Smooth muscle cell (in vitro differentiated cells): Measurements from ENCODE around the gene IPO13. TPM values are rescaled to one million over a fixed set of nuclear protein-coding genes. Genes with fewer than 3 reads are reported as not detected.

Experiments
- DNase-seq: peaks from one replicate; lab custom pipeline; 2025; ENCODE audit not compliant: unreplicated experiment; lab: John Stamatoyannopoulos, UW
- H2AFZ ChIP-seq: fragments of 200-600 bp; sonication (generic); 2 replicates; pipeline ENCODE4 v1.6.0; 2016; ENCODE audit warnings: antibody characterized with exemption, low read depth, mild to moderate bottlenecking
- H3F3A ChIP-seq: fragments of 200-600 bp; sonication (generic); 2 replicates; pipeline ENCODE4 v1.6.0; 2017; ENCODE audit warnings: antibody characterized with exemption, low read depth
- H3K27ac ChIP-seq: fragments of 200-600 bp; sonication (generic); 2 replicates; pipeline ENCODE4 v1.5.1; 2016; ENCODE audit warnings: low read depth, mild to moderate bottlenecking
- H3K27me3 ChIP-seq: fragments of 200-600 bp; sonication (generic); 2 replicates; pipeline ENCODE4 v1.6.1; 2016; ENCODE audit warnings: low read depth, mild to moderate bottlenecking
- H3K36me3 ChIP-seq: fragments of 200-600 bp; sonication (generic); 2 replicates; pipeline ENCODE4 v1.5.1; 2016; ENCODE audit warnings: low read depth
- H3K4me1 ChIP-seq: fragments of 200-600 bp; sonication (generic); 2 replicates; pipeline ENCODE4 v1.5.1; 2016; ENCODE audit warnings: low read depth
- H3K4me2 ChIP-seq: fragments of 200-600 bp; sonication (generic); 2 replicates; pipeline ENCODE4 v1.6.0; 2016; ENCODE audit warnings: mild to moderate bottlenecking
- H3K4me3 ChIP-seq: fragments of 200-600 bp; sonication (generic); 2 replicates; pipeline ENCODE4 v1.5.1; 2016; ENCODE audit warnings: mild to moderate bottlenecking
- H3K79me2 ChIP-seq: fragments of 200-600 bp; sonication (generic); 2 replicates; pipeline ENCODE4 v1.6.0; 2016; ENCODE audit warnings: low read depth, mild to moderate bottlenecking
- H3K9ac ChIP-seq: fragments of 200-600 bp; sonication (generic); 2 replicates; pipeline ENCODE4 v1.6.0; 2016; ENCODE audit warnings: low read depth
- H3K9me3 ChIP-seq: fragments of 200-600 bp; sonication (generic); replicated peaks from 2 replicates; pipeline ENCODE4 v1.5.1; 2016; ENCODE audit warnings: low read depth
- H4K20me1 ChIP-seq: fragments of 200-600 bp; sonication (generic); 2 replicates; pipeline ENCODE4 v1.6.0; 2016; ENCODE audit warnings: low read depth
- CTCF ChIP-seq: fragments of 200-600 bp; sonication (generic); IDR thresholded peaks from 2 replicates; pipeline ENCODE4 v1.5.1; 2017; ENCODE audit warnings: borderline replicate concordance, mild to moderate bottlenecking, antibody characterized with exemption; ENCODE audit not compliant: insufficient read depth, poor library complexity, severe bottlenecking
- WGBS: methylation state at CpG from one replicate; pipeline ENCODE4 v1.1.7; 2016; ENCODE audit warnings: low lambda C conversion rate; 5-methylcytosine and 5-hydroxymethylcytosine counted together
- polyA plus RNA-seq: library from polyadenylated mRNA; unstranded; fragments of >200 nt; fragmentation: Nextera tagmentation; extraction: Ambion mirVana; gene quantifications from 2 replicates; pipeline ENCODE4 v1.2.1, GENCODE V29; 2016
- total RNA-seq: library from RNA; depleted of rRNA; stranded (reverse); fragments of >200 nt; gene quantifications from 2 replicates; pipeline ENCODE4 v1.2.3, GENCODE V29; 2014

IPO13 gene
- total and polyA plus RNA-seq, 2 experiments from 2014 or later: 10.4 to 21.2 TPM

DNA sequence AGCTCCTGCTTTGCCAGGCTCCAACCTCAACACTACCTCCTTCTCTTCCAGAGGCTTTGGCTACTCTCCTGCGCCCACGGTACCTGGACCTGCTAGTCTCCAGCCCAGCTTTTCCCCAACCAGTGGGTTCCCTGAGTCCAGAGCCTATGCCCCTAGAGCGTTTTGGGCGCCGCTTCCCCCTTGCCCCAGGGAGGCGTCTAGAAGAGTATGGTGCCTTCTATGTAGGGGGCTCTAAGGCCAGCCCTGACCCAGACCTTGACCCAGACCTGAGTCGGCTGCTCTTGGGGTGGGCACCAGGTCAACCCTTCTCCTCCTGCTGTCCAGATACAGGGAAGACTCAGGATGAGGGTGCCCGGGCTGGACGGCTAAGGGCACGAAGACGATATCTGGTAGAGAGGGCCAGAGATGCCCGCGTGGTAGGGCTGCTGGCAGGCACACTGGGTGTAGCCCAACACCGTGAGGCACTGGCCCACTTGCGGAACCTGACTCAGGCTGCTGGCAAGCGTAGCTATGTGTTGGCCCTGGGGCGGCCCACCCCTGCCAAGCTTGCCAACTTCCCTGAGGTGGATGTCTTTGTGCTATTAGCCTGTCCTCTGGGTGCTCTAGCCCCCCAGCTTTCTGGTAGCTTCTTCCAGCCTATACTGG lies 24.7 kb downstream of the IPO13 start:
- Histone ChIP-seq H3K36me3 (no peaks in the 10 kb centered on the region), H3K4me3 (no peak overlapping the region), H3K79me2 (peaks cover 24% of the 10 kb centered on the region), H4K20me1 (peaks cover 11% of the 10 kb centered on the region), H3K27me3 (no peaks in the 10 kb centered on the region), H3F3A (peaks cover 7% of the 10 kb centered on the region), H3K9me3 (no peaks in the 10 kb centered on the region), H2AFZ (no peak overlapping the region), H3K4me2 (no peak overlapping the region), H3K9ac (no peak overlapping the region), H3K4me1 (peaks cover 17% of the 10 kb centered on the region), H3K27ac (no peak overlapping the region)
- DNase-seq: no peak
- no peak for TF ChIP-seq CTCF
- WGBS: 97% methylated on average over 17 of the region's 17 CpGs

- Histone ChIP-seq H3K9ac (no peak overlapping the region), H3K4me2 (peak overlapping the region; percentile 99), H4K20me1 (peaks cover 32% of the 10 kb centered on the region), H3K79me2 (peaks cover 33% of the 10 kb centered on the region), H3F3A (peaks cover 19% of the 10 kb centered on the region), H3K9me3 (no peaks in the 10 kb centered on the region), H3K4me1 (peaks cover 24% of the 10 kb centered on the region), H3K36me3 (no peaks in the 10 kb centered on the region), H3K27ac (no peak overlapping the region), H3K27me3 (no peaks in the 10 kb centered on the region), H3K4me3 (peak overlapping the region; percentile 81), H2AFZ (peak overlapping the region; percentile 78)
- no peak for DNase-seq
- WGBS: 46% methylated on average over 9 of the region's 9 CpGs
- no peak for TF ChIP-seq CTCF
Observed at GRCh38 chr1:43973981-43974442, 27.3 kb downstream of the IPO13 start.

GRCh38 chr1:43974443-43975248 lies 27.9 kb downstream of the IPO13 start, which contains the start of gene ATP6V0B:
Gene ATP6V0B (plus strand): TSS chr1:43974960. CDS start chr1:43975041, 81 bp downstream.
- no peak for TF ChIP-seq CTCF
- Histone ChIP-seq H3K4me1 (peaks cover 24% of the 10 kb centered on the region), H3K36me3 (no peaks in the 10 kb centered on the region), H3K27ac (peak within 1 kb of the TSS; percentile 83), H2AFZ (peak within 1 kb of the TSS; percentile 78), H3K4me3 (peak within 1 kb of the TSS; percentile 81), H3K79me2 (peaks cover 33% of the 10 kb centered on the region), H3F3A (peaks cover 19% of the 10 kb centered on the region), H3K9ac (peak within 1 kb of the TSS; percentile 93), H3K27me3 (no peaks in the 10 kb centered on the region), H4K20me1 (peaks cover 32% of the 10 kb centered on the region), H3K9me3 (no peaks in the 10 kb centered on the region), H3K4me2 (peak within 1 kb of the TSS; percentile 99)
- peak; percentile 87 for DNase-seq
- WGBS: 1% methylated on average over 58 of the region's 93 CpGs
